Activated CD8-positive, alpha-beta T cell treated with anti-CD3 and anti-CD28 coated beads, Interleukin-2, amount 10 ng/mL, durations not matched to agents 7 days and 5 days (primary cell): ENCODE results near the gene TNKS2. TPM values are rescaled to one million over a fixed set of nuclear protein-coding genes. Genes with fewer than 3 reads are reported as not detected.

Experiments used
- total RNA-seq, 2 experiments: library from RNA; stranded (reverse); gene quantifications; one replicate each; pipeline ENCODE4 v1.2.3, GENCODE V29; 2021

The TNKS2 gene
- total RNA-seq, 2 experiments from 2014 or later: 27.5 to 28.4 TPM

Other genes with a start within 250 kb of the TNKS2 start
- gene PPP1R3C, start 165.4 kb upstream of the TNKS2 start, total RNA-seq: not detected
- gene FGFBP3, start 111.1 kb downstream of the TNKS2 start, total RNA-seq: 1 to 10 TPM; 1.0 to 1.5 TPM
- 10 to 100 TPM; 40.9 to 41.0 TPM for gene BTAF1, start 125.3 kb downstream of the TNKS2 start, total RNA-seq